GM04503 (cell line): ENCODE results near the gene FILIP1.

Experiments
- DNase-seq: peaks from one replicate; pipeline ENCODE4 v3.0.0-alpha.2; 2012; ENCODE audit warnings: low read depth

FILIP1 gene

GRCh38 chr6:75334266-75335040 lies 159.1 kb downstream of the FILIP1 start:
- DNase-seq: peak; percentile 52

GRCh38 chr6:75333676-75334200 lies 159.9 kb downstream of the FILIP1 start:
- DNase-seq: no peak

DNA sequence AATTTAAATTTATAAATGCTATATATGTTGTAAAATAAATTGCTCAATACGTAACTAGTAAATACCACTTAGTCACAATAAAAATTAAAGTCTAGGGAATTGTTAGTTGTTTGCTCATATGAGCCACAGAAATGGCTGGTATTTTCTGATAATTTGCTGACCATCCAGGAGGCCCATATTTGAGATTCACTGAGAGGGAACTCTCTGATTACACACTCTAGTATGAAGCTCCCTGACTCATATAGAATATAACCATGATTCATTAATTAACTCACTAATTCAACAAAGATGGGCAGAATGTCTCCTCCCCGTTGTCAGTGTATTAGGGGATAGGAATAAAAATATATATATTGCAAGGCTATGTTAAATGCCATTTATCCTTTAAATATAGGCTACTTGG lies 162.4 kb downstream of the FILIP1 start:
- DNase-seq: peak; percentile 89

- no peak for DNase-seq
Observed at GRCh38 chr6:75329703-75330102, 163.9 kb downstream of the FILIP1 start.

- DNase-seq: no peak
Observed at GRCh38 chr6:75327807-75328206, 165.8 kb downstream of the FILIP1 start.

DNA sequence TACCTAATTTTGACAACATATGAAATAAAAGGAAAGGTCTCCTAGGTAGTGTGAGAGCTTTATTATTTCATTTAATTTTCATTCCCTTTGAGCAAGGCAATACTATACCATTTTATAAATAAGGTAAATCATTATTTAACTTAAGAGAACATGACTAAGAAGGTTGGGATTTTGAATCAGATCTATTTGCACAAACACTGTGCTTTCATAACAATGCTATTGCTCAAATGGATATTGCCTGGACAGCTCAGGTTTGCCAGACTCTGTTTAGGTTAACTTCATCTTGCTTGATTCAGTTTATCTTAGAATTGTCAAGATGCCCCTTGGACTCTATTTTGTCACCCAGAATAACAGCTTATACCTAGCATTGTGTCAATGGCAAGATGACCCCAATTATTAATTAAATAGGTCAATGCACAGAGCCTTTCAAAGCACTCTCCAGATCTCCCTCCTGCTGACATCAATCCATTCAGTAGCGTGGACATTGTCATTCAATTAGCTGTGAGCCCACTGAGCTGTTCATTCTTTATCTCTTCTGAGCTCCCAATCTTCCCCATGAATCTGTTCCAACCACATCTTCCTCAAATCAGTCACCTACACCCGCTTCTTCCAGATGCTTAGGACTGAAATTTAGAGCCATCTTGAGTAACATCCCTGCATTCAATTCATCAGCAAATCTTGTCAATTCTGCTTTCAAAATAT lies 166.9 kb downstream of the FILIP1 start:
- no peak for DNase-seq

DNA sequence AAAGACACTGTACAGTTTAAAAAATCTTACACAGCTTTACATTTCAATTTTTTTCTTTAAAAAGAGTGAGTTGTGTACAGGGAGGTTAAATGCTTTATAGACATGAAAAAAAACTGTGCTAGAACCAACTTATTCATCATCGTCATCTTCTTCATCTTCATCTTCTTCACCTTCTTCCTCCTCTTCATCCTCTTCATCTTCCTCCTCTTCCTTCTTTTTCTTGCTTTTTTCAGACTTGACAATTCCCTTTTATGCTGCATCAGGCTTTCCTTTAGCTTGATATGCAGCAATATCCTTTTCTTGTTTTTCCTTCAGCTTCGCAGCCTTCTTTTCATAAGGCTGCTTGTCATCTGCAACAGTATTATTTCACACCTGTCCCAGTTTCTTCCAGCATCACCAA lies 174.7 kb downstream of the FILIP1 start:
- DNase-seq: no peak

GRCh38 chr6:75317503-75318206 lies 175.9 kb downstream of the FILIP1 start:
- DNase-seq: peak; percentile 79

GRCh38 chr6:75315978-75316377 lies 177.6 kb downstream of the FILIP1 start:
- DNase-seq: no peak

GRCh38 chr6:75308250-75308988 lies 185.2 kb downstream of the FILIP1 start:
- DNase-seq: no peak

DNA sequence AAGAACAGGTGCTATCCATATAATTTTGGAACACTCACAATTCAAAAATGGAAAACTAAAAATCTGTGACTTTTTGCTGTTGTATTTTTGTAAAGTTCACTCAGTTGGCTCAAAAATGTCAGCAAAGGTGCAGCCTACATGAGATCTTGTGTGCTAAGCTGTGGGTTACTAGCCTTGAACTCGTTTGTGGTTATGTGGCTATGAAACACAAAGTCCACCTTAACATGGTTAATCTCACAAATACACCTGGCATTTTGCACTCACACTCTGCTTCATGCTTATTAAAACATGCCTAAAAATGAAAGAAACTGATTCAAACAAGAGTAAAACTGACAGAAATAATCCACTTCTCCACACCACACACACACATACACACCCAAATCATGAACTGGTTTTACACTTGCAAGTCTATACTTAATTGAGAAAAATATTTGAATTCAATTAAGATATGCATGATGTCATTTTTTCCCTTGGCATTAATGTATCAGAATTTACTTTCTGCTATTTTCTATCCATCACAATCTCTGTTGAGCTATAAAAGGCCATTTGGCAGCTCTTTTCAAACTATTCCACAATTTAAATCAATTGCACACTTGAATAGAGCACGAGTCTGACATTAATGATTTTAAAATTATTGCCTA lies 186.1 kb downstream of the FILIP1 start:
- no peak for DNase-seq

- DNase-seq: no peak
Observed at GRCh38 chr6:75306064-75306463, 187.5 kb downstream of the FILIP1 start.

- DNase-seq: no peak
Observed at GRCh38 chr6:75305573-75305972, 188.0 kb downstream of the FILIP1 start.

GRCh38 chr6:75302280-75302679 lies 191.3 kb downstream of the FILIP1 start:
- no peak for DNase-seq

GRCh38 chr6:75301537-75301936 lies 192.1 kb downstream of the FILIP1 start:
- no peak for DNase-seq

GRCh38 chr6:75301088-75301487 lies 192.5 kb downstream of the FILIP1 start:
- no peak for DNase-seq

DNA sequence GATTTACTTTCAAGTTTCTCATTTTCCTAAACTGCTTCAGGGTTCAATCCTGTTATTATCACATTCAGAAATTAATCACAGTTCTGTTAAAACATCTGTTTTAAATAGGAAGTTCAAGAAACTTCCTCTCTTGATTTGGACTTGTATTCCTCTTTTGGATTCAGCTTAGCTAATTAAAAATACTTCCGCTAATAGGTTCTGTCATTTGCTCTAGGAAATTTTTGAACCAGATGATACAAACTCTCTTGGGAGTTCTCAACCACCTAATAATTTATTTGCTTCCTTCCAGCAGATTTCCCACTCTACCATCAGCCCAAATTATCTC lies 193.1 kb downstream of the FILIP1 start:
- DNase-seq: no peak

GRCh38 chr6:75299801-75300530 lies 193.6 kb downstream of the FILIP1 start:
- no peak for DNase-seq

- no peak for DNase-seq
Observed at GRCh38 chr6:75296811-75297779, 196.5 kb downstream of the FILIP1 start.

DNA sequence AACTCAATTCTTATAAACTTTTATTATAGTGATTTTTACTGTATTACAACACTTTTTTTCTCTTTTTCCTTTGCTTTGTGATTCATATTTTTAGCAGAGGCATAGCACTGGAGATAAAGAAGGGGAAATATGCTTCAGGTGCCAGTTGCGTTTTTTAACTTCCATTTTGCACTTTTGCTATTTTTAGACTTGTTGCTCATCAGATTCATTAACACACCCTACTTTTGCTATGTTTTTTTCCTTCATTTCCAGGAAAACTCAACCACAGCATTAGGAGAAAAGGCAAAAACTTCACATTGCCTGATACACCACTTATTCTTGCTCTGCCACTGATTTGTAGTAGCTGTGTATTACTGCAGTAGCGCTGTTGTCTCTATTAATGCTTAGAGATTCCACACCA lies 201.0 kb downstream of the FILIP1 start:
- no peak for DNase-seq
